Trophoblast cell (in vitro differentiated cells and primary cell): Measurements from ENCODE around the gene JSRP1.

Experiments
- DNase-seq, 2 donors: peaks; one replicate each; pipeline ENCODE4 v3.0.0-alpha.2; 2016
- H2AFZ ChIP-seq: 2 replicates; pipeline ENCODE4 v1.6.1; 2013; ENCODE audit warnings: low read length, moderate library complexity, mild to moderate bottlenecking; ENCODE audit not compliant: insufficient read depth, poor library complexity
- H2AK5ac ChIP-seq: 2 replicates; pipeline ENCODE4 v1.6.1; 2013; ENCODE audit warnings: mild to moderate bottlenecking, low read length
- H2BK120ac ChIP-seq: 2 replicates; pipeline ENCODE4 v1.6.1; 2013; ENCODE audit warnings: low read length, mild to moderate bottlenecking, moderate library complexity; ENCODE audit not compliant: insufficient read depth, poor library complexity
- H2BK12ac ChIP-seq: 2 replicates; pipeline ENCODE4 v1.6.1; 2013; ENCODE audit warnings: mild to moderate bottlenecking, low read length, moderate library complexity
- H2BK5ac ChIP-seq: 2 replicates; pipeline ENCODE4 v1.6.1; 2013; ENCODE audit warnings: low read length, low read depth, moderate library complexity, mild to moderate bottlenecking; ENCODE audit not compliant: poor library complexity
- H3K14ac ChIP-seq: 2 replicates; pipeline ENCODE4 v1.6.1; 2013; ENCODE audit warnings: mild to moderate bottlenecking, low read length
- H3K18ac ChIP-seq: 2 replicates; pipeline ENCODE4 v1.6.1; 2013; ENCODE audit warnings: mild to moderate bottlenecking, low read length
- H3K23ac ChIP-seq: 2 replicates; pipeline ENCODE4 v1.6.1; 2013; ENCODE audit warnings: low read length
- H3K27ac ChIP-seq: 2 replicates; pipeline ENCODE4 v1.5.1; 2013; ENCODE audit warnings: low read depth, mild to moderate bottlenecking, inconsistent platforms, low read length, moderate library complexity
- H3K27me3 ChIP-seq: 2 replicates; pipeline ENCODE4 v1.6.1; 2013; ENCODE audit warnings: inconsistent platforms, mild to moderate bottlenecking, low read length, moderate library complexity; ENCODE audit not compliant: insufficient read depth
- H3K36me3 ChIP-seq, 2 experiments: 1 replicate in 1 of 2; 2 replicates in 1 of 2; pipeline ENCODE4 v1.6.1; 2013; ENCODE audit warnings: low read length in 2 of 2, mild to moderate bottlenecking in 2 of 2, moderate library complexity in 1 of 2; ENCODE audit not compliant: insufficient read depth in 2 of 2, control insufficient read depth in 1 of 2
- H3K4ac ChIP-seq: 2 replicates; pipeline ENCODE4 v1.6.1; 2013; ENCODE audit warnings: low read depth, mild to moderate bottlenecking, low read length, moderate library complexity
- H3K4me1 ChIP-seq, 2 experiments: 1 replicate in 1 of 2; 2 replicates in 1 of 2; pipeline ENCODE4 v1.6.1; 2013; ENCODE audit warnings: low read length in 2 of 2, mild to moderate bottlenecking in 2 of 2, moderate library complexity in 1 of 2; ENCODE audit not compliant: insufficient read depth in 2 of 2, control insufficient read depth in 1 of 2
- H3K4me2 ChIP-seq: 2 replicates; pipeline ENCODE4 v1.6.1; 2013; ENCODE audit warnings: inconsistent platforms, mild to moderate bottlenecking, low read length, moderate library complexity
- H3K4me3 ChIP-seq: 2 replicates; pipeline ENCODE4 v1.5.1; 2013; ENCODE audit warnings: mild to moderate bottlenecking, low read depth, low read length, inconsistent platforms
- H3K79me1 ChIP-seq: one replicate; pipeline ENCODE4 v1.6.1; 2013; ENCODE audit warnings: low read length
- H3K79me2 ChIP-seq: 2 replicates; pipeline ENCODE4 v1.6.1; 2013; ENCODE audit warnings: low read length, mild to moderate bottlenecking; ENCODE audit not compliant: control insufficient read depth, insufficient read depth, poor library complexity
- H3K9ac ChIP-seq: 2 replicates; pipeline ENCODE4 v1.6.1; 2013; ENCODE audit warnings: mild to moderate bottlenecking, low read length
- H3K9me3 ChIP-seq: 2 replicates; pipeline ENCODE4 v1.6.1; 2013; ENCODE audit warnings: low read depth, mild to moderate bottlenecking, control low read depth, inconsistent platforms, low read length; ENCODE audit not compliant: insufficient read depth
- H4K12ac ChIP-seq: 2 replicates; pipeline ENCODE4 v1.6.1; 2013; ENCODE audit warnings: low read depth, mild to moderate bottlenecking, low read length, moderate library complexity
- H4K8ac ChIP-seq: 2 replicates; pipeline ENCODE4 v1.6.1; 2013; ENCODE audit warnings: low read depth, mild to moderate bottlenecking, low read length, moderate library complexity
- H4K91ac ChIP-seq: one replicate; pipeline ENCODE4 v1.6.1; 2013; ENCODE audit warnings: low read depth, mild to moderate bottlenecking, low read length, moderate library complexity
- WGBS: extraction: QIAGEN DNeasy Blood & Tissue Kit; methylation state at CpG from one replicate; pipeline ENCODE4 v1.1.7; 2013; ENCODE audit warnings: missing lambda C conversion rate; ENCODE audit not compliant: insufficient read length, insufficient coverage; ENCODE audit errors: extremely low coverage; 5-methylcytosine and 5-hydroxymethylcytosine counted together

Gene JSRP1

GRCh38 chr19:2244486-2244885 is 11.7 kb downstream of the JSRP1 start:
- no peak overlapping the region for H3K23ac ChIP-seq
- no peak overlapping the region for H3K4ac ChIP-seq
- no peak overlapping the region for H2BK5ac ChIP-seq
- no peak overlapping the region for H3K18ac ChIP-seq
- peaks cover 22% of the 10 kb centered on the region for H3K79me2 ChIP-seq
- no peak overlapping the region for H4K8ac ChIP-seq
- H4K91ac ChIP-seq: no peak overlapping the region
- no peak overlapping the region for H2BK12ac ChIP-seq
- H3K9ac ChIP-seq: no peak overlapping the region
- H3K9me3 ChIP-seq: peaks cover 6% of the 10 kb centered on the region
- H3K27me3 ChIP-seq: no peaks in the 10 kb centered on the region
- no peaks in the 10 kb centered on the region for H3K79me1 ChIP-seq
- no peak overlapping the region for H3K14ac ChIP-seq
- no peak overlapping the region for H3K4me3 ChIP-seq
- H3K4me1 ChIP-seq: peaks cover 0 to 3% of the 10 kb centered on the region in 2 experiments
- no peak overlapping the region for H2AFZ ChIP-seq
- H3K36me3 ChIP-seq: peaks cover 76 to 81% of the 10 kb centered on the region in 2 experiments
- DNase-seq: no peak
- no peak overlapping the region for H3K4me2 ChIP-seq
- H2BK120ac ChIP-seq: no peak overlapping the region
- no peak overlapping the region for H4K12ac ChIP-seq
- no peak overlapping the region for H2AK5ac ChIP-seq
- H3K27ac ChIP-seq: no peak overlapping the region
- WGBS: no CpG with 5 or more reads among the region's 21 CpGs

- Histone ChIP-seq H3K36me3 (peaks cover 76 to 79% of the 10 kb centered on the region in 2 experiments), H2BK12ac (no peak overlapping the region), H3K4ac (no peak overlapping the region), H3K27me3 (no peaks in the 10 kb centered on the region), H4K91ac (no peak overlapping the region), H3K14ac (no peak overlapping the region), H2BK5ac (no peak overlapping the region), H3K4me1 (peaks cover 0 to 3% of the 10 kb centered on the region in 2 experiments), H3K18ac (no peak overlapping the region), H2BK120ac (no peak overlapping the region), H3K4me2 (no peak overlapping the region), H2AFZ (no peak overlapping the region), H3K79me2 (peaks cover 22% of the 10 kb centered on the region), H3K9ac (no peak overlapping the region), H4K12ac (no peak overlapping the region), H2AK5ac (no peak overlapping the region), H3K79me1 (no peaks in the 10 kb centered on the region), H3K23ac (no peak overlapping the region), H3K9me3 (peaks cover 6% of the 10 kb centered on the region), H4K8ac (no peak overlapping the region), H3K27ac (no peak overlapping the region), H3K4me3 (no peak overlapping the region)
- no CpG with 5 or more reads among the region's 12 CpGs for WGBS
- no peak for DNase-seq
Measured at GRCh38 chr19:2244125-2244411, 12.1 kb downstream of the JSRP1 start.

- no peak overlapping the region for H4K91ac ChIP-seq
- no peaks in the 10 kb centered on the region for H3K27me3 ChIP-seq
- no peak overlapping the region for H3K14ac ChIP-seq
- no peak overlapping the region for H4K12ac ChIP-seq
- H3K4me2 ChIP-seq: no peak overlapping the region
- no peaks in the 10 kb centered on the region for H3K79me1 ChIP-seq
- peaks cover 71 to 73% of the 10 kb centered on the region in 2 experiments for H3K36me3 ChIP-seq
- peak in 1 of 2 donors; percentile 56 for DNase-seq
- no peak overlapping the region for H2BK120ac ChIP-seq
- peaks cover 0 to 4% of the 10 kb centered on the region in 2 experiments for H3K4me1 ChIP-seq
- no peak overlapping the region for H4K8ac ChIP-seq
- peaks cover 5% of the 10 kb centered on the region for H3K9me3 ChIP-seq
- peak overlapping the region; percentile 15 for H3K18ac ChIP-seq
- H2AK5ac ChIP-seq: no peak overlapping the region
- no peak overlapping the region for H3K4ac ChIP-seq
- H2AFZ ChIP-seq: no peak overlapping the region
- WGBS: no CpG with 5 or more reads among the region's 32 CpGs
- no peak overlapping the region for H3K9ac ChIP-seq
- no peak overlapping the region for H3K4me3 ChIP-seq
- no peak overlapping the region for H3K23ac ChIP-seq
- no peak overlapping the region for H2BK12ac ChIP-seq
- peaks cover 27% of the 10 kb centered on the region for H3K79me2 ChIP-seq
- no peak overlapping the region for H3K27ac ChIP-seq
- H2BK5ac ChIP-seq: no peak overlapping the region
Measured at GRCh38 chr19:2243274-2244124, 12.7 kb downstream of the JSRP1 start.

- no peak overlapping the region for H3K14ac ChIP-seq
- H2BK120ac ChIP-seq: no peak overlapping the region
- no peaks in the 10 kb centered on the region for H3K79me1 ChIP-seq
- H3K9ac ChIP-seq: no peak overlapping the region
- no peak overlapping the region for H4K12ac ChIP-seq
- whole genome bisulfite sequencing: no CpG with 5 or more reads among the region's 8 CpGs
- no peak overlapping the region for H2AFZ ChIP-seq
- no peak overlapping the region for H2BK12ac ChIP-seq
- H2BK5ac ChIP-seq: no peak overlapping the region
- H3K9me3 ChIP-seq: peaks cover 4% of the 10 kb centered on the region
- no peak overlapping the region for H3K23ac ChIP-seq
- H2AK5ac ChIP-seq: no peak overlapping the region
- H3K4ac ChIP-seq: peak overlapping the region; percentile 66
- H3K27me3 ChIP-seq: no peaks in the 10 kb centered on the region
- peaks cover 64 to 71% of the 10 kb centered on the region in 2 experiments for H3K36me3 ChIP-seq
- H3K18ac ChIP-seq: peak overlapping the region; percentile 15
- no peak overlapping the region for H4K91ac ChIP-seq
- no peak overlapping the region for H3K27ac ChIP-seq
- H3K4me3 ChIP-seq: no peak overlapping the region
- no peak overlapping the region for H4K8ac ChIP-seq
- H3K4me1 ChIP-seq: peaks cover 2 to 6% of the 10 kb centered on the region in 2 experiments
- peaks cover 32% of the 10 kb centered on the region for H3K79me2 ChIP-seq
- DNase-seq: no peak
- H3K4me2 ChIP-seq: no peak overlapping the region
Measured at GRCh38 chr19:2242816-2243215, 13.4 kb downstream of the JSRP1 start.
